Stomach (tissue), 4 donors: ENCODE measurements around the gene CLEC19A.

Experiments
- POLR2A ChIP-seq, 4 donors: fragments of 450-650 bp; IDR thresholded peaks; one replicate each; pipeline ENCODE4 v1.6.1; 2016; ENCODE audit warnings: antibody characterized with exemption in 4 of 4, control low read depth in 2 of 4, mild to moderate bottlenecking in 1 of 4, moderate library complexity in 1 of 4
- TF ChIP-seq, protein P1 (sequence below), 7 experiments: fragments of 450-650 bp in 4 of 7; fragments of 200-600 bp in 3 of 7; sonication (generic) in 3 of 7; IDR thresholded peaks; one replicate each; pipeline ENCODE4 v1.5.1; 2016 to 2019; ENCODE audit warnings: antibody characterized with exemption in 7 of 7, control low read depth in 2 of 7, mild to moderate bottlenecking in 1 of 7

DNA sequence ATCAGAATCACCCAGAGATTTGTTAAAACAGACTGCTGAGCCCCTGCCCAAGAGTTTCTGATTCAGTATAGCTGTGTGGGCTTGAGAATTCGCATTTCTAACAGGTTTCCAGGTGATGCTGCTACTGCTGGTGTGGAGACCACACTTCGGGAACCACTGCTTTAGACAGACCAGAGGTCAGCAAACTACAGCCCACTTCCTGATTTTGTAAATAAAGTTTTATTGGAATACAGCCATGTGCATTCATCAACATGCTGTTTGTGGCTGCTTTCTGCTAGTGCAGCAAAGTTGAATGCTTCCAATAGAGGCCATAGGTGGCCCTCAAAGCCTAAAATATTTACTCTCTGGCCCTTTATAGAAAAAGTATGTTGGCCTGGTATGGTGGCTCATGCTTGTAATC, 32.6 kb upstream of the CLEC19A start:
- TF ChIP-seq, protein P1, sequence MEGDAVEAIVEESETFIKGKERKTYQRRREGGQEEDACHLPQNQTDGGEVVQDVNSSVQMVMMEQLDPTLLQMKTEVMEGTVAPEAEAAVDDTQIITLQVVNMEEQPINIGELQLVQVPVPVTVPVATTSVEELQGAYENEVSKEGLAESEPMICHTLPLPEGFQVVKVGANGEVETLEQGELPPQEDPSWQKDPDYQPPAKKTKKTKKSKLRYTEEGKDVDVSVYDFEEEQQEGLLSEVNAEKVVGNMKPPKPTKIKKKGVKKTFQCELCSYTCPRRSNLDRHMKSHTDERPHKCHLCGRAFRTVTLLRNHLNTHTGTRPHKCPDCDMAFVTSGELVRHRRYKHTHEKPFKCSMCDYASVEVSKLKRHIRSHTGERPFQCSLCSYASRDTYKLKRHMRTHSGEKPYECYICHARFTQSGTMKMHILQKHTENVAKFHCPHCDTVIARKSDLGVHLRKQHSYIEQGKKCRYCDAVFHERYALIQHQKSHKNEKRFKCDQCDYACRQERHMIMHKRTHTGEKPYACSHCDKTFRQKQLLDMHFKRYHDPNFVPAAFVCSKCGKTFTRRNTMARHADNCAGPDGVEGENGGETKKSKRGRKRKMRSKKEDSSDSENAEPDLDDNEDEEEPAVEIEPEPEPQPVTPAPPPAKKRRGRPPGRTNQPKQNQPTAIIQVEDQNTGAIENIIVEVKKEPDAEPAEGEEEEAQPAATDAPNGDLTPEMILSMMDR (IDR thresholded peaks at IDR 0.05), result no peak
- no peak for TF ChIP-seq POLR2A (IDR thresholded peaks at IDR 0.05)
